NCI-H2227 (cell line): Measurements from ENCODE around the gene EXOSC10.
"Not testable (repeated sequence)": the region's sequence is repeated elsewhere in the genome, so short reads cannot be mapped to it uniquely, and the experiment has no call there.

ENCODE experiments used
- DNase-seq: peaks from one replicate; lab custom pipeline; 2025; ENCODE audit not compliant: unreplicated experiment; lab: John Stamatoyannopoulos, UW

EXOSC10 gene

GRCh38 chr1:11109047-11109760 is 9.5 kb upstream of the EXOSC10 start:
- no peak for DNase-seq

GRCh38 chr1:11107599-11107998 is 7.9 kb upstream of the EXOSC10 start:
- DNase-seq, result no peak

GRCh38 chr1:11105586-11105985 is 5.9 kb upstream of the EXOSC10 start:
- no peak for DNase-seq

- no peak for DNase-seq
These were observed 1.7 kb upstream of the EXOSC10 start for GRCh38 chr1:11101347-11101746.

GRCh38 chr1:11100806-11101205 is 1.1 kb upstream of the EXOSC10 start:
- DNase-seq, result not testable (repeated sequence)

- DNase-seq, result no peak
These were observed 452 bp upstream of the EXOSC10 start for GRCh38 chr1:11100149-11100493.

GRCh38 chr1:11098931-11099309 is 749 bp downstream of the EXOSC10 start:
- DNase-seq, result no peak

GRCh38 chr1:11083784-11084183 is 15.9 kb downstream of the EXOSC10 start:
- not testable (repeated sequence) for DNase-seq

GRCh38 chr1:11080931-11081330 is 18.7 kb downstream of the EXOSC10 start:
- no peak for DNase-seq

GRCh38 chr1:11078631-11079030 is 21.0 kb downstream of the EXOSC10 start:
- DNase-seq, result no peak

- not testable (repeated sequence) for DNase-seq
These were observed 26.3 kb downstream of the EXOSC10 start for GRCh38 chr1:11073398-11073797.

GRCh38 chr1:11072216-11072917 is 27.3 kb downstream of the EXOSC10 start:
- DNase-seq, result no peak

- DNase-seq, result no peak
These were observed 28.0 kb downstream of the EXOSC10 start for GRCh38 chr1:11071463-11072215.

GRCh38 chr1:11070876-11071275 is 28.8 kb downstream of the EXOSC10 start:
- no peak for DNase-seq

GRCh38 chr1:11068600-11069473 is 30.8 kb downstream of the EXOSC10 start:
- DNase-seq, result no peak

GRCh38 chr1:11067716-11068599 is 31.7 kb downstream of the EXOSC10 start:
- DNase-seq, result no peak

- no peak for DNase-seq
These were observed 33.9 kb downstream of the EXOSC10 start for GRCh38 chr1:11065796-11066195.

GRCh38 chr1:11064942-11065341 is 34.7 kb downstream of the EXOSC10 start:
- DNase-seq, result no peak

GRCh38 chr1:11063937-11064537 is 35.6 kb downstream of the EXOSC10 start:
- DNase-seq, result peak; percentile 26

- DNase-seq, result no peak
These were observed 36.7 kb downstream of the EXOSC10 start for GRCh38 chr1:11062965-11063401.
